NCI-H460 (cell line): Measurements from ENCODE around the gene NTNG1. TPM values are rescaled to one million over a fixed set of nuclear protein-coding genes. Genes with fewer than 3 reads are reported as not detected.

Experiments used
- DNase-seq: peaks from one replicate; pipeline ENCODE4 v3.0.0-alpha.2; 2016; ENCODE audit warnings: low read depth; ENCODE audit errors: extremely low read depth
- total RNA-seq: library from RNA; depleted of rRNA; stranded (reverse); fragments of >200 nt; shearing (Covaris generic); gene quantifications from 2 replicates; pipeline ENCODE4 v1.2.3, GENCODE V29; 2014

The NTNG1 gene
- total RNA-seq, 1 experiment from 2014 or later = 0.27 TPM

DNA sequence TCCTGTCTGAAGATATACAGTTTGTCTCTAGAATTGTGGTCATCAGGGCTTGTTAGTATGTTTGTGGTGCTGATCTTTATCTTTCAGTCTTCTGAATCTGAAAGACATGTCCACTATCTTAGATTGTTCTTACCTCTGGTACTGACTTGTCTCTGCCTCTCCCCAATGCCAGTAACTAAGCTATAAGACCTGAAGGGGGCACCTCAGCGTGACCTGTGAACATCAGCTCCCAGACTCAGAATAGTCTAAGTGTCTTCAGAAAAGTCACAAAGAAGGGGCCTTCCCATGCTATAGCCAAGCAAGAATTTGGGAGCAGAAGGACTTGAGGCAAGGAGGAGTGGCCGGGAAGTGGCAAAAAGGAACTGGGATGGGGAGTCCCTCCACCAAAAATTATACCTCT lies 178.1 kb downstream of the NTNG1 start:
- no peak for DNase-seq

DNA sequence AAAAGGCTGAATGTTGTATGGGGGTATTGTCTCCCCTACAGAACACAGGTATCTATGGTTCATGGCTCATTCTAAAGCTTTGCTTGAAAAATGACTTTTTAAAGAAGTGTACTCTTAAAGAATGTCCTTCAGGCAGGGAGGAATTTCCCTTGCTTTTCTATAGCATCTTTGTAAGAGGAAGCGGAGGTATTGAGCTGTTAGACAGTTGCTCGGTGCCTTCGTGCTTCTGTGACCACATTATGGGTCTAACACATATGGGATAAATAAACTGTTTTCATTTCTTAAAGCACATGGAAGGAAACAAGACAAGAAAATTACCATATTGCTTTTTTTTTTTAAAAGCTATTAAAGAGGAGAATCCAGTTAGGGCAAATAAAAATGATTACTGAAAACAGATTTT lies 182.9 kb downstream of the NTNG1 start:
- DNase-seq = no peak

DNA sequence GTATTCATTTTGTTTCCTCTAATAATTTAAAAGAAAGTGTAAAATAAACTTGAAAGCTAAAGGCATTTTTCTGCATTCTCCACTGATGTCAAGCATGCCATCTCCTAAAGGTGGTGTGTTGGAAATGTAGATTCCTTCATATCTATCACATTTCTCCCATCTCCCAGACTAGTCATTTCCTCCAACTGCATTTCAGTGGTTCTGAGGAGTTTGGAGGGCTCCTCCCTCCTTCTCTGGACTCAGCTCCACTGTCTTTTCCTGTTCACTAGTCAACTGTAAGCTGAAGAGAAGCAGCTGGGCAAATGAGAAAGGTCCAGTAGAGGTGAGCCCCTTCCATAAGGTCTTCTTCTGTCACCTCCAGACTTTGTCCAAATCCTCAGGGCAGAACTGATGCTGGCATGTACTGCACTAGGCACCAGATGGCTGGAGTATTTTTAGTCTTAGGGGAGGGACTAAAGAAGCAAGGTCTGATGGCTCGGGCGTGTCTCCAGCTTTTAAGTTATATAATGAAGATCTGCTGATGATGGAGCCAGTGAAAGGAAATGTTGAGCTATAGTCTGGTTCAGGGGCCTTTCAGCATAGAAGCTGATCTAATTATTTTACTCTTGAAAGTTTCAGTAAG lies 186.1 kb downstream of the NTNG1 start:
- DNase-seq = no peak

DNA sequence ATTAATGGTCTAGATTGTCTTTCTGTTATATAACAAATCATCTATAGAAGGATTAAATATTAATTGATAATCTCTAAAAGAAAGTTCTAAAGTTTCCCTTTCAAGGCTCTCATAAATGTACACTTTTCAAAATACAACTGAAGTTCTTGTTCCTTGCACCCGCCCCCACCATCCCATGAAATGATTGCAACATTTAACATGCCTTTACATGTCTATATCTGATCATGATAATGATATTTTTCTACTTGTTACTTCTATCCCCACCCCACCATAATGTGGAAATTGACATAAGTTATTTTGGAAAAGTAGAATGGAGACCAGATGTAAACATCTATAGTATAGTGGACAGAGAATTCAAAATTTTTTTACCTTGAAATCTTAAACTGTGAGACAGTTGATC lies 186.6 kb downstream of the NTNG1 start:
- no peak for DNase-seq

DNA sequence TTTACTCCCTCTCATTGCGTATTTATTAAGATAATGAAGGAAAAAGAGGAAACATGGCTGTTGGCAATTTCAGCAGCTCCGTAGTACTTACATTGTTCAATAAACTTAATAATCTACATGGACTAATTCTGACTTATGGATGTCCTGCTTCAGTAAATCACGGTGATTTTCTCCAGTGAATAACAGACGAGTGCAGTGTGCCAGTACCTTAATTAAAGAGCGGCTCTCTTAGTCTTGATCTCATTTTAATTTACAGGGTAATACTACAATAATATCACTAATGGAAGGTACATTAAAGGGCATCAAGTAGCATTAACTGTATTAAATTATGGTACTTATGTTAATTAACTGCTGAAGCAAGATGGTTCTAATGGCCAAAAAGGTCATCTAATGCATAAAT lies 187.2 kb downstream of the NTNG1 start:
- DNase-seq = no peak

DNA sequence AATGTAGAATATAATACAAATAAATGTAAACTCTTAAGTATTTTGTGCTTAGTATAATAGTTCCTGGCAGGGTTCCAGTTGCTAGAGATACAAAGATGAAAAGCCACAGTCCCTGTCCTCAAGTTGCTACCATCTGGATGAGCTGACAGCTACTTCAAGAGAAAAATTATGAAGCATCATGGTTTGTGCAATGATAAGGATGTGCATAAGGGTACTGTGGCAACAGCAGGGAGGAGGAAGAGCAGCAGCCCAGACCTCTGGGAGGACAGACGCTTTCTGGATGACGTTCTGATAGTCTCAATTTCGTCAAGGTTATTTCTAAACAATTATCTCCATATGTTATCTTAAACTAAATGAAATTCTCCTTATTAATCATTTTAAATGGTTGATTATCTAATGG lies 198.9 kb downstream of the NTNG1 start:
- no peak for DNase-seq

DNA sequence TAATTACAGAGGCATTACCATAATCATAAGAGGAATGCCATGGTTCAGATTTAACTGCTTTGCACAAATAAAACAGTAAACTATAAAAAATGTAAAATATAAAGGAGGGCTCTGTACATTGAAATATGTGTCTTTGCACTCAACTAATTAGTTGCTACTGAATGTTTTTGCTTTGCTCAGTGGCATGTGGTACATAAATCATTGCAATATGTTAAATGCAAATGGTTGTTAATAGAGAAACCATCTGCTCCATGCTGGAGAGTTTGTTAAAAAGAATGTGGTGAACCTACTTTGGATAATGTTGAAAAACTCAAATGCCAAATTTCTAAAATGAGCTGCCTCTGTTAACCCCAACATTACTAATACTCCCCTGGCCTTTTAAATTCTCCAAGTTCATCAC lies 201.5 kb downstream of the NTNG1 start:
- DNase-seq = no peak

DNA sequence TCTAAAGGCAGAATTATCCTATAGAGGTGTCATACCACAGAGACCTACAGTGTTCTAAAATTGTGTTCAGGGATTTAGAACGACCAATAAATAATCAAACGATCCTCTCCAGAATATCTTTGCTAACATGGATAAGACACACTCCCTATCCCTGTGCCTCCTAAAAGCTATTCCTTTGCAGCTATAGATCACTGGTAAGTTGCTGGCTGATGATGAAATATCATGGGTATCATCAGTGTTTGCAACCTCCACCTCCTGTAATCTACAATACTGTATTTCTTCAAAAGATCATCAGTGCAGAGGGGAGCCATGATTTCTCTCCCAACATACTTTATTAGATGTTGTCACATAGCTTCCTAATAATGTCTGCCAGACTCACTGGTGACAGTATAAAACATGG lies 201.9 kb downstream of the NTNG1 start:
- no peak for DNase-seq

DNA sequence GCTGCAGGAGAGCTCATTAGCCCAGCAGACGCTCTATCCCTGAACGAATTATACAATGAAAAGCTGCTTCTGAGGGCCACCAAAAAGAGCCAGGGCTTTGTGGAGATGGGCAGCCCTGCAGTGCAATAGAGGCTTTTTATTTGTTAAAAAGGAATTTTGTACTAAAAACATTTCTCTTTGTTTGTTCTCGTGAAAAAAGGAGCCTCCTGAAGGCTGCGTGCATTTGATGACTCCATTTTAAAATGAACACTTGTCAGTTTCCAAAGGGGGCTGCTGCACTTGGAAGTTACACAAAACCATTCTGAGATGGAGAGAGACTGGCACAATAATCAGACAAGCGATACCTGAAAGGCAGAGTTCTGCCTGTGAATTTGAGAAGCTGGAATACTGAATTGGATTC lies 202.8 kb downstream of the NTNG1 start:
- no peak for DNase-seq

DNA sequence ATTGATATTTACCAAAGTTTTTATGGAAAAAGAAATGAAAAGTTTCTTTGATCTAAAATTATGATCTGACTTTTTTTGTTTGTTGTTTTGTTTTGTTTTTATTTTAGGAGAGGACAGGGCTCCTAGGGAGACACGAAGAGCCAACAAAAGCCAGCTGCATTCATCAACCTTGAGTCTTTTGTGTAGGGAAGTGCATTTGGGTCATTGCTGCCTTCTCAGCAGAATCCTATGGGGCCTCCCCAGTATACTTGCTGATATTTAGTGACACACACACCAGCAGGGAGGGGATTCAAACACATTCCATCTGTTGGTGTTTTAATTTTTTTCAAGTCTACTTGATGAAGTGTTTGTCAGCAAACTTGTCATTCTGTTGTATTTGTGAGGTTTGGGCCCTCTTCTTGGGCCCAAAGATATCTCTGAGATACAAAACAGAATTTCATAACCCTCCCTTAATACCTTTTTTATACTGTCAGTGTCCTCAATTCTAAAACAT lies 203.5 kb downstream of the NTNG1 start:
- DNase-seq = no peak

DNA sequence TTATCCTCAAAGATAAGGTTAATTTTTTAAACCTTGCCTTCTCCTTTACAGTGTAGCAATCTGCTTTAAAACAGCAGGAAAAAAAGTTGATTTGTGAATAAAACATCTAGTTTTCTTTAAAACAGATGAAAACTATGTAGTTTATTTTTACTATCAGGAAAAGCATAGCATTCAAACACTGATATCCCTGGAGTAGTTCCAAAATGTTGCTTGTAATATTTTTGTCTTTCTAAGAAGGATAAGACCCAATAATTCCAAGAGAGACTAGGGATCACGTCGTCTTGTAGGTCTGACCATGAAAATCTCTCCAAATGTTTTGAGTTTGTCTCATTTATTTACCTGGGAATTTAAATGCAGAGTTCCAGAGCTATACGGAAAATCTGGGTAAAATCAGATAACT lies 204.0 kb downstream of the NTNG1 start:
- DNase-seq = no peak

DNA sequence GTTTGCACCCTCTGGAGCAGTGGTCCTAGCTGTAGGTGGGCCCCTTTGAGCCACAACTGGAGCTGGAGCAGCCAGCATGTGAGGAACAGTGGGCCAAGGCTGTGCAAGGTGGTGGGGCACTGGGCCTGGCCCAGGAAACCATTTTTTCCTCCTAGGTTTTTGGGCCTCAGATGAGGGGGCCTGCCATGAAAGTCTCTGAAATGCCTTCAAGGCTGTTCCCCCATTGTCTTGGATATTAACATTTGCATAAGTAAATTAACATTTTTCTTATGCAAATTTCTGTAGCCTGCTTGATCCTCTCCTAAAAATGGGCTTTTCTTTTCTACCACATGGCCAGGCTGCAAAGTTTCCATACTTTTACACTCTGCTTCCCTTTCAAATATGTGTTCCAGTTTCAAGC lies 212.0 kb downstream of the NTNG1 start:
- DNase-seq = no peak

DNA sequence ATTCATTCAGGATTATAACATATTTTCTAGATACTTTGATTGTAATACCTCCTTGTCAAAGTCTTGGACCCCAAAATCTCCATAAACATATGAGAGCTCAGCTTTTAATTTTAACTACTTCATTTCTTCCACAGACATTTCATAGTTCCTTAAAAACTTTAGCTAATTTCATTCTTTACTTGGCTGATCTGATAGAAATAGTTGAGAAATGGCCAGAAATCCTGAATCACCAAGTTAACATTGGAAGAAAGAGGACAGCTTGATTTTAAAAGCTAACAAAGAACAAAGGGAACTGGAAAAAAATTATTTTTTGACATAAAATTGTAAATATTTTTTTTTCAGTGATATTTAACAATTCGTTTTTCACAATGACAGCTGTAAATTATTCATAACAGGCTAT lies 216.5 kb downstream of the NTNG1 start:
- DNase-seq = no peak

DNA sequence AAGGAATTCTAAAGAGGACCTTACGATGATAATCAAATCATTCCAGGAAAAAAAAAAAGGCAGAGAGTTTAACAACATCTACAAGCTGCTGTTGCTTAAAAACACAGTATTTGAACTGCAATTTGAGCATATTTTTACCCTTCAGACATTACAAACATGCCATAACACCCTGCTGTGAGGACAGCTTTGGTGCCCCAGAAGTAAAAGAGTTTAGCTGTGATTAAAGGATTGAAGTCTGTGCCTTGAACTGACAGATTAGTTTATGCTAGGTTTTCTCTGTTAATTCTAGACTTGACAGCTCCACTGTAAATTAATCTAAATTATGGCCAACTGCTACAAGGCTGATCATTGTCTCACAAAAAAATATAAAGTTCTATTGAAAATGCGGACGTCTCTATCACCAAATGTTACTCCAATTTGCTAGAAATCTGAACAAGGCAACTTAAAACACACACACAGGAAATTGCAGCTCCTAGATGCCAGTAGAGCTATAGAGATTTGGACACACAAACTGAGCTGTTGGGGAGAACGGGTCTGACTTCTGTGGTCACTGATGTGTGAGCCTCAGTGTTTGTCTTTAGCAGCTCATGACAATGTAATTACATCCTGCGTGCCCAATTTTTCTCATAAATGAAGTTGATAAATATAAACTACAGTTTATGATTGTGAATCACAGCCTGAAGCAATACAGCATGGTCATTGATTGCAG lies 217.9 kb downstream of the NTNG1 start:
- no peak for DNase-seq

DNA sequence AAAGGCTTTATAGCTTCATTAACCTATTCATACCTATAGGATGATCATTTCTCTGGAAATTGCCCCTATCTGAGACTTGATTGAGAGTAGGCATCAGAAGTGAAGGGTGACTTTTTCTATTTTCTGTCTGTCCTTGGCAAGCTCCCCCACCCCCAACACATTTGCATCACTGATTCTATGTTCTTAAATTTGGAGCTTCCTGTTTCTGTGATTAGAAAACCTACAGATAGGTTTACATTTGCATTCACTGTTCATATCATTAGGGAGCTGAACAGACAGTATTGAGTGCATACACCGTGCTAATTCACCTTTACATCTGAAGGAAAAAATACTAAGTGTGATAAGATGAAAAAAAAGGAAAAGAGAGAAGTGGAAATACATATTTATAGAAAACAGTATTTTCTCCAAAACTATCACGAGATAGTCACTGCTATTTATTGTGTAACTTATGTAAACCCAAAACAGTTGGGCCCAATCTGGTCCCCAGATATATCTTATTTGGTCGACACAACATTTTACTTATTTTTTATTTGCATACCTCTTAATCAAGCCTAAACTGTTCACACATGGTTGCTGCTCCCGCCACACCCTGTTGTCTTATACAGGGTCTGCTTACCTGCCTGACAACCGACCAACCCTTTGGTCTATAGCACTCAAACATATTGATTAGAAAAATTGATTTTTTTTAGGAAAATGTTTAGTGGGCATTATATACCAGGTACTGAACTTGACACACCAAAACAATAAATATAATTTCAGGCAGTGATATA lies 218.8 kb downstream of the NTNG1 start:
- DNase-seq = no peak

DNA sequence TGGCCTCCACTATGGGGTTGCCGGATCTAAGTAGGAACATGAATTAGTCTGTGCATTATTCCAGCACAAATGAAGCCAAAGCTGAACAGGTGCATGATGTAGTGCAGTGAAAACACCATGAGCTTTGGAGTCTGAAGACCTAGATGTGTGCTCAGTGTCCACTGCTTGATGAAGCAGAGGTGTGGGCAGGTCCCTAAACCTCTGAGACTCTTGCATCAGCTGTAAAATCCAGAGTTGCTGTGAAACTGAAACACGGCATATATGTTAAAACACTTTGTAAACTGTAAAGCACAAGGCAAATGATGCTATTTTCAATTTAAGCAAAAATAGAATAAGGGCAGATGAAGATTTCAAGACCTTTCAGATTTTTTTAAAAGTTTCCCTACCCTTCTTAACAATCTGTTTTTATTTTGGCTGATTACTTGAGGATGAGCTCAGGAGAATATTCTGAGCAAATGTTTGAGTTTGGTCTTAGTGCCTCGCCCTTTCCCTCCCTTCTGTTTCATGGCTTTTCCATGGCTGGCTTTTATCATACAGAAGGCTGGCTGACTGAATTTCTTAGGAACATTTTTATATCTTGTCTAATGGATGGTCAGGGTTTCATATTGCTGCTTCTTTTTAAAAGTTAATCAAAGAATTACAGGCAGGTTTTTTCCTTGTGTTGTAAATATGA lies 221.8 kb downstream of the NTNG1 start:
- no peak for DNase-seq

DNA sequence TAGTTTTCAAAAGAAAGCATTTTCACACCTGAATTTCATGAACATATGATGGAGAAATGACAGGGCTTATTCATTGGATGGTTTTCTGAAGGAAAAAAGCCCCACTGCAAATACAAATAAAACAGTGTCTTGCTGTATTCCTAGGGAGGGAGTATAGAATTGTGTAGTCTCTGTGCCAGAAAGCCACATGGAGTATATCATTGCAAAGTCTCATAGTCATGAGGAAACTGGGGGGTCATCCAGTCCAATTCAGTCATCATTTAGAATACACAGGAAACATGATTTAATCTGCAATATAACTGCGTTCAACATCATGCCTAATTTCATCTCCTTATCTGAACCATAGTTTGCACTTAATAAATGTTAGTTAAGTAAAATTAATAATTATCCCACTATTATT lies 222.3 kb downstream of the NTNG1 start:
- DNase-seq = no peak

DNA sequence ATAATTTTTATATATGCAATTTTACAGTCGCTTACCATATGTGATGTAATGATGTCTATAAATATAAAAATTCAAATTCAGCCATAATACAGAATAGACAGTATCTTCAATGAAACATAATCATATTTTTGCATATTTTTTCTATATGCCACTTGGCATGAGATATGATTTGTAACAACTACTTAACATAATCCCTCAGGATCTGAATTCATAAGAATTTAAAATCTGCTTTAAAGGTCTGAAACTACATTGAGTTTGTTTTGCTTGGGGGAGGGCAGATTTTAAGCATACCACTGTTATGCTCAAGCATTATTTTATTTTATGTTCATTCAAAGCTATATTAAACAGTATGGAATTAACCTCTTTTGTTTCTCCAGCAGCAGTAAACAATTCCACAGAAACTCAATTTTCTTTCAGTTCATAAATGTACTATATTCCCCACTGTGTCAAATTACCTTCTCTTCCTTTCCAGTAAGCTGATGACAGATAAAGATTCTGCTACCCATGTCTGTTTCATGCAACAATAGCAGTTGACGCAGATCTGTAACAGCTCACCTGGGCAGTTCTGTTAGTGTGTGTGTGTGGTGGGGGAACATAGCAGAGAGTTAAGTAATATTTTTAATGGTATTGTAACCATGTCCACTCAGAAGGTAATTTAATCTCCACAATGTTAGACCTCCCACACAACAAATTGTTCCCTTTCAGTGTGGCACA lies 224.8 kb downstream of the NTNG1 start:
- no peak for DNase-seq

DNA sequence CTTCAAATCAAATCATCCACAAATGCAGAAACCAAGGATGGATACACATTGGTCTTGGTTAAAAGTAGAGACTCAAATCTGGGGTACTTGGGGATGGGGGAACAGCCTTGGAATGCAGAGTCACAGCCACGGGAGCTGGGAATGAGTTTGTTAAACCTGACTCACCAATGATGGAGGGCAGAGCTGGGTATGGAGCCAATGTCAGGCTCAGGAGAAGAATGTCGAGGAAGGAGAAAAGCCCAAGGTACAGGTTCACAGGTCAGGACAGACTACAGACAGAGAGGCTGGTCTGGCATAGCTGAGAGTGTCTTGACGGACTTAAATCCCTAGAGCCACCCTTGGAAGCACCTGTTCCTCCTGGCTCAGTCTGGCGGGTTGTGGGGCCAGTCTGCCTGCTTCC lies 237.6 kb downstream of the NTNG1 start:
- no peak for DNase-seq

DNA sequence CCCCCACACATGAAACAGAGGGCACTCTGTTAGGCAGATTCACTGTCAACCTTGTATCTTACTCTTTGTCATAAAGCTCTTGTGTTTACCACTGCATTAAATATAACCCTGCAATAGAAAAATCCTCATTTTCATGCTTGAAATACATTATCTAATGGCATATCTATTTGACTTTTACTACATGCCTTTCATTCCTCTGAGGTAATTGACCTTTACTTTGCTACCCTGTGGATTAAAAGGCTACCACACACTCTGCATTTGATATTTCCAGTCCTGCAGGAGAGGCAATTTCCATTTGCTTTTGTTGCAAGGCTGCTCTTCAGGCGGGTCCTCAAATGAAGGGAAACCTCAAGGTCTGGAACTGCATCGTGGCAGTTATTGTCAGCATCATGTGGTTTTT lies 238.0 kb downstream of the NTNG1 start:
- DNase-seq = no peak

DNA sequence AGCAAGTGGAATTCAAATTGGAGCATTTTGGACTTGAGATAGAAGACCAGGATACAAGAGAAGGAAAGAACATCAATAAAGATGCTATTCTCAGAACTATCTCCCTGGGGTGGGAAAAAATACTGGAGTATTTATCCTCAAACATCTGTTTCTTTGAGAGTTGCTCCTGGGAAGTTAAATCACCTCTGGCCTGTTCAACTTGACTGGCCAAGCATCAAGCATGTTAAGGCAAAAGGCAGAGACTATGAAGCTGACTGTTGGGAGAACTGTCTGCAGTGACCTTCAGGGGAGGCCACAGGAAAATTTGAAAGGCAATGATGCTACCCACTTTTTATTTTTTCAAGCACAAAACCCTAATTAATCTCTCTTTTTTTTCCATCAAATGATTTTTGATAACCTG lies 239.0 kb downstream of the NTNG1 start:
- DNase-seq = no peak
